Neural cell (in vitro differentiated cells): Measurements from ENCODE around the gene PHACTR3. TPM values are rescaled to one million over a fixed set of nuclear protein-coding genes. Genes with fewer than 3 reads are reported as not detected.

Experiments
- H2AFZ ChIP-seq: fragments of 200-600, 300-800 bp; sonication (generic), shearing (Covaris generic); 2 replicates; pipeline ENCODE4 v1.6.0; 2014; ENCODE audit warnings: low read depth, mild to moderate bottlenecking, antibody characterized with exemption, low read length, moderate library complexity
- H3F3A ChIP-seq: fragments of 200-600 bp; shearing (Covaris generic); 2 replicates; pipeline ENCODE4 v1.6.1; 2016; ENCODE audit warnings: mild to moderate bottlenecking, moderate library complexity, mixed read lengths, antibody characterized with exemption, low read length; ENCODE audit not compliant: insufficient read depth, poor library complexity, severe bottlenecking
- H3K27ac ChIP-seq: fragments of 200-600, 300-800 bp; sonication (generic), shearing (Covaris generic); 2 replicates; pipeline ENCODE4 v1.5.1; 2014; ENCODE audit warnings: mild to moderate bottlenecking, low read length, moderate library complexity
- H3K27me3 ChIP-seq: fragments of 300-800, 200-600 bp; sonication (generic), shearing (Covaris generic); 2 replicates; pipeline ENCODE4 v1.6.0; 2014; ENCODE audit warnings: mild to moderate bottlenecking, low read depth, low read length, moderate library complexity; ENCODE audit not compliant: insufficient read depth
- H3K36me3 ChIP-seq: fragments of 300-800, 200-600 bp; sonication (generic), shearing (Covaris generic); 2 replicates; pipeline ENCODE4 v1.5.1; 2014; ENCODE audit warnings: mild to moderate bottlenecking, antibody characterized with exemption, low read length, moderate library complexity; ENCODE audit not compliant: insufficient read depth
- H3K4me2 ChIP-seq: fragments of 300-800, 200-600 bp; sonication (generic), shearing (Covaris generic); 2 replicates; pipeline ENCODE4 v1.6.0; 2014; ENCODE audit warnings: mild to moderate bottlenecking, low read length
- H3K4me3 ChIP-seq: fragments of 300-800, 200-600 bp; sonication (generic), shearing (Covaris generic); 2 replicates; pipeline ENCODE4 v1.5.1; 2014; ENCODE audit warnings: mild to moderate bottlenecking, low read length, moderate library complexity
- H3K79me2 ChIP-seq: fragments of 200-600 bp; shearing (Covaris generic); replicated peaks from 2 replicates; pipeline ENCODE4 v1.6.0; 2014; ENCODE audit warnings: mild to moderate bottlenecking, low read length, moderate library complexity; ENCODE audit not compliant: insufficient read depth
- H3K9ac ChIP-seq: fragments of 300-800, 200-600 bp; sonication (generic), shearing (Covaris generic); 2 replicates; pipeline ENCODE4 v1.6.1; 2016; ENCODE audit warnings: mild to moderate bottlenecking, low read length, mixed read lengths
- H3K9me2 ChIP-seq: fragments of 200-600 bp; shearing (Covaris generic); 2 replicates; pipeline ENCODE4 v1.6.1; 2016; ENCODE audit warnings: mild to moderate bottlenecking, low read length, mixed read lengths; ENCODE audit not compliant: insufficient read depth
- H3K9me3 ChIP-seq: fragments of 200-600, 300-800 bp; sonication (generic), shearing (Covaris generic); 2 replicates; pipeline ENCODE4 v1.6.1; 2016; ENCODE audit warnings: mild to moderate bottlenecking, mixed run types, low read length, moderate library complexity, mixed read lengths
- H4K20me1 ChIP-seq: fragments of 200-600 bp; shearing (Covaris generic); 2 replicates; pipeline ENCODE4 v1.6.1; 2016; ENCODE audit warnings: mild to moderate bottlenecking, mixed run types; ENCODE audit not compliant: insufficient read depth
- EP300 ChIP-seq: fragments of 450-650 bp; conservative IDR thresholded peaks from 2 replicates; pipeline ENCODE4 v1.6.1; 2014; ENCODE audit warnings: antibody characterized with exemption, mild to moderate bottlenecking, moderate library complexity; ENCODE audit not compliant: poor library complexity, severe bottlenecking
- EZH2 ChIP-seq: fragments of 200-600, 300-800 bp; shearing (Covaris generic), sonication (generic); IDR thresholded peaks from 2 replicates; pipeline ENCODE4 v1.6.1; 2014; ENCODE audit warnings: antibody characterized with exemption, low read length, borderline replicate concordance, mild to moderate bottlenecking; ENCODE audit not compliant: insufficient read depth, poor library complexity, severe bottlenecking
- MXI1 ChIP-seq: fragments of 450-650 bp; conservative IDR thresholded peaks from 2 replicates; pipeline ENCODE4 v1.6.1; 2014; ENCODE audit warnings: antibody characterized with exemption, mild to moderate bottlenecking; ENCODE audit not compliant: poor library complexity, severe bottlenecking
- POLR2AphosphoS5 ChIP-seq: IDR thresholded peaks from 2 replicates; pipeline ENCODE4 v1.6.1; 2012
- RAD21 ChIP-seq: fragments of 450-650 bp; conservative IDR thresholded peaks from 2 replicates; pipeline ENCODE4 v1.6.1; 2014; ENCODE audit warnings: antibody characterized with exemption, mild to moderate bottlenecking, moderate library complexity
- SMC3 ChIP-seq: fragments of 450-650 bp; conservative IDR thresholded peaks from 2 replicates; pipeline ENCODE4 v1.6.1; 2014; ENCODE audit warnings: antibody characterized with exemption, mild to moderate bottlenecking, moderate library complexity; ENCODE audit not compliant: poor library complexity
- TAF1 ChIP-seq: IDR thresholded peaks from 2 replicates; pipeline ENCODE4 v1.6.1; 2012; ENCODE audit warnings: low read depth
- polyA plus RNA-seq: library from polyadenylated mRNA; depleted of rRNA; stranded (reverse); fragments of >200 nt; gene quantifications from 2 replicates; pipeline ENCODE4 v1.2.3, GENCODE V29; 2014
- TF ChIP-seq, protein P1 (sequence below): fragments of 450-650 bp; IDR thresholded peaks from 2 replicates; pipeline ENCODE4 v1.5.1; 2014; ENCODE audit warnings: antibody characterized with exemption, mild to moderate bottlenecking, moderate library complexity; ENCODE audit not compliant: poor library complexity, severe bottlenecking
- TF ChIP-seq, protein P2 (sequence below): IDR thresholded peaks from 2 replicates; pipeline ENCODE4 v1.6.1; 2012; ENCODE audit warnings: borderline replicate concordance

Gene PHACTR3
- polyA plus RNA-seq, 1 donor from 2014 or later, result 1.3 TPM

DNA sequence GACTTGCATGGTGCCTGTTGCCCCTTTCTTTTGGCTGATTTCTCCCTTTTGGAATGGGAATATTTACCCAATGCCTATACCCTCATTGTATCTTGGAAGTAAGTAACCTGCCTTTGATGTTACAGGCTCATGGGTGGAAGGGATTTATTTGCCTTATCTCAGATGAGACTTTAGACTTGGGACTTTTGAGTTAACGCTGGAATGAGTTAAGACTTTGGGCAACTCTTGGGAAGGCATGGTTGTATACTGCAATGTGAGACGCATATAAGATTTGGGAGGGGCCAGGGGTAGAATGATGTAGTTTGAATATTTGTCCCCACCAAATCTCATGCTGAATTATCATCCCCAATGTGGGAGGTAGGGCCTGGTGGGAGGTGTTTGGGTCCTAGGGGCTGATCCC is 253.6 kb downstream of the PHACTR3 start:
- H3F3A ChIP-seq, result no peaks in the 10 kb centered on the region
- TF ChIP-seq RAD21, result no peak
- no peak for TF ChIP-seq EP300
- no peak for TF ChIP-seq SMC3
- no peak for TF ChIP-seq MXI1
- TF ChIP-seq POLR2AphosphoS5, result no peak
- TF ChIP-seq EZH2, result no peak
- no peak for TF ChIP-seq TAF1
- TF ChIP-seq, protein P1, sequence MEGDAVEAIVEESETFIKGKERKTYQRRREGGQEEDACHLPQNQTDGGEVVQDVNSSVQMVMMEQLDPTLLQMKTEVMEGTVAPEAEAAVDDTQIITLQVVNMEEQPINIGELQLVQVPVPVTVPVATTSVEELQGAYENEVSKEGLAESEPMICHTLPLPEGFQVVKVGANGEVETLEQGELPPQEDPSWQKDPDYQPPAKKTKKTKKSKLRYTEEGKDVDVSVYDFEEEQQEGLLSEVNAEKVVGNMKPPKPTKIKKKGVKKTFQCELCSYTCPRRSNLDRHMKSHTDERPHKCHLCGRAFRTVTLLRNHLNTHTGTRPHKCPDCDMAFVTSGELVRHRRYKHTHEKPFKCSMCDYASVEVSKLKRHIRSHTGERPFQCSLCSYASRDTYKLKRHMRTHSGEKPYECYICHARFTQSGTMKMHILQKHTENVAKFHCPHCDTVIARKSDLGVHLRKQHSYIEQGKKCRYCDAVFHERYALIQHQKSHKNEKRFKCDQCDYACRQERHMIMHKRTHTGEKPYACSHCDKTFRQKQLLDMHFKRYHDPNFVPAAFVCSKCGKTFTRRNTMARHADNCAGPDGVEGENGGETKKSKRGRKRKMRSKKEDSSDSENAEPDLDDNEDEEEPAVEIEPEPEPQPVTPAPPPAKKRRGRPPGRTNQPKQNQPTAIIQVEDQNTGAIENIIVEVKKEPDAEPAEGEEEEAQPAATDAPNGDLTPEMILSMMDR, result no peak
- TF ChIP-seq, protein P2, sequence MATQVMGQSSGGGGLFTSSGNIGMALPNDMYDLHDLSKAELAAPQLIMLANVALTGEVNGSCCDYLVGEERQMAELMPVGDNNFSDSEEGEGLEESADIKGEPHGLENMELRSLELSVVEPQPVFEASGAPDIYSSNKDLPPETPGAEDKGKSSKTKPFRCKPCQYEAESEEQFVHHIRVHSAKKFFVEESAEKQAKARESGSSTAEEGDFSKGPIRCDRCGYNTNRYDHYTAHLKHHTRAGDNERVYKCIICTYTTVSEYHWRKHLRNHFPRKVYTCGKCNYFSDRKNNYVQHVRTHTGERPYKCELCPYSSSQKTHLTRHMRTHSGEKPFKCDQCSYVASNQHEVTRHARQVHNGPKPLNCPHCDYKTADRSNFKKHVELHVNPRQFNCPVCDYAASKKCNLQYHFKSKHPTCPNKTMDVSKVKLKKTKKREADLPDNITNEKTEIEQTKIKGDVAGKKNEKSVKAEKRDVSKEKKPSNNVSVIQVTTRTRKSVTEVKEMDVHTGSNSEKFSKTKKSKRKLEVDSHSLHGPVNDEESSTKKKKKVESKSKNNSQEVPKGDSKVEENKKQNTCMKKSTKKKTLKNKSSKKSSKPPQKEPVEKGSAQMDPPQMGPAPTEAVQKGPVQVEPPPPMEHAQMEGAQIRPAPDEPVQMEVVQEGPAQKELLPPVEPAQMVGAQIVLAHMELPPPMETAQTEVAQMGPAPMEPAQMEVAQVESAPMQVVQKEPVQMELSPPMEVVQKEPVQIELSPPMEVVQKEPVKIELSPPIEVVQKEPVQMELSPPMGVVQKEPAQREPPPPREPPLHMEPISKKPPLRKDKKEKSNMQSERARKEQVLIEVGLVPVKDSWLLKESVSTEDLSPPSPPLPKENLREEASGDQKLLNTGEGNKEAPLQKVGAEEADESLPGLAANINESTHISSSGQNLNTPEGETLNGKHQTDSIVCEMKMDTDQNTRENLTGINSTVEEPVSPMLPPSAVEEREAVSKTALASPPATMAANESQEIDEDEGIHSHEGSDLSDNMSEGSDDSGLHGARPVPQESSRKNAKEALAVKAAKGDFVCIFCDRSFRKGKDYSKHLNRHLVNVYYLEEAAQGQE, result no peak
- no peaks in the 10 kb centered on the region for H3K79me2 ChIP-seq
- H3K9ac ChIP-seq, result no peak overlapping the region
- no peak overlapping the region for H3K4me3 ChIP-seq
- no peak overlapping the region for H2AFZ ChIP-seq
- no peak overlapping the region for H3K27ac ChIP-seq
- no peaks in the 10 kb centered on the region for H4K20me1 ChIP-seq
- no peaks in the 10 kb centered on the region for H3K36me3 ChIP-seq
- H3K9me3 ChIP-seq, result no peaks in the 10 kb centered on the region
- H3K9me2 ChIP-seq, result no peaks in the 10 kb centered on the region
- H3K27me3 ChIP-seq, result no peaks in the 10 kb centered on the region
- H3K4me2 ChIP-seq, result no peak overlapping the region

DNA sequence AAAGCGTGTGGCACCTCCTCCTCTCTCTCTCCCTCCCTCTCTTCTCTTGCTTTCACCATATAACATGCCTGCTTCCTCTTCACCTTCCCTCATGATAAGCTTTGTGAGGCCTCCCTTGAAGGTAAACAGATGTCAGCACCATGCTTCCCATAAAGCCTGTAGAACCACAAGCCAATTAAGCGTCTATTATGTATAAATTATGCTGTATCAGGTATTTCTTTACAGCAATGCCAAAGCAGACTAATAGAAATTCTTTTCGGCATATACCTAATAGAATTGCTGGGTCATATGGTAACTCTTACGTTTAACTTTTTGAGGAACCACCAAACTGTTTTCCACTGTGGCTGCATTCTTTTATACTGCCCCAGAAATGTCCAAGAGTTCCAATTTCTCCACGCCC is 254.1 kb downstream of the PHACTR3 start:
- no peak overlapping the region for H3K4me2 ChIP-seq
- H3K27me3 ChIP-seq, result no peaks in the 10 kb centered on the region
- H3K9ac ChIP-seq, result no peak overlapping the region
- no peak overlapping the region for H2AFZ ChIP-seq
- H3K9me2 ChIP-seq, result no peaks in the 10 kb centered on the region
- TF ChIP-seq, protein P2, result no peak
- TF ChIP-seq EP300, result no peak
- H4K20me1 ChIP-seq, result no peaks in the 10 kb centered on the region
- no peaks in the 10 kb centered on the region for H3K36me3 ChIP-seq
- no peak overlapping the region for H3K27ac ChIP-seq
- H3F3A ChIP-seq, result no peaks in the 10 kb centered on the region
- H3K9me3 ChIP-seq, result no peaks in the 10 kb centered on the region
- no peak overlapping the region for H3K4me3 ChIP-seq
- H3K79me2 ChIP-seq, result no peaks in the 10 kb centered on the region
